Panc1 (cell line): ENCODE data around the gene RPRD1A.

Experiments
- POLR2AphosphoS5 ChIP-seq: IDR thresholded peaks from 2 replicates; pipeline ENCODE4 v1.6.1; 2012; ENCODE audit warnings: mild to moderate bottlenecking, low read depth, low read length, moderate library complexity
- TCF7L2 ChIP-seq: IDR thresholded peaks from 2 replicates; pipeline ENCODE4 v1.6.1; 2011; ENCODE audit warnings: mild to moderate bottlenecking, low read depth, low read length, inconsistent platforms
- TF ChIP-seq, protein P1 (sequence below): fragments of 450-650 bp; IDR thresholded peaks from 2 replicates; pipeline ENCODE4 v1.5.1; 2017; ENCODE audit warnings: mild to moderate bottlenecking
- TF ChIP-seq, protein P2 (sequence below), 2 experiments: IDR thresholded peaks; 2 replicates each; pipeline ENCODE4 v1.6.1; 2011 to 2012; ENCODE audit warnings: low read depth in 2 of 2, control low read depth in 1 of 2, low read length in 1 of 2, mild to moderate bottlenecking in 1 of 2, moderate library complexity in 1 of 2; ENCODE audit not compliant: insufficient read depth in 1 of 2

DNA sequence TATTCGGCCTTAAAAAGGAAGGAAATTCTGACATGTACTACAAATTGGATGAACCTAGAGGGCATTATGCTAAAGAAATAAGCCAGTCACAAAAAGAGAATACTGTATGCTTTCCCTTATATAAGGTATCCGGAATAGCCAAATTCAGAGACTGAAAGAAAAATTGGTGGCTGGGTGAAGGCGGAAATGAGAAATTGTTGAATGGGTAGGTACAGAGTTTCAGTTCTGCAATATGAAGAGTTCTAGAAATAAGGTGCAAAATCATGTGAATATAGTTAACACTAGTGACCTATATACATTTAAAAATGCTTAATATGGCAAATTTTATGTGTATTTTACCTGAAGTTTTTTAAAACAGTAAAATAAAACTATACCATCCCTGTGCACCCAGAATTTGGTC is 51.7 kb downstream of the RPRD1A start:
- TF ChIP-seq, protein P1, sequence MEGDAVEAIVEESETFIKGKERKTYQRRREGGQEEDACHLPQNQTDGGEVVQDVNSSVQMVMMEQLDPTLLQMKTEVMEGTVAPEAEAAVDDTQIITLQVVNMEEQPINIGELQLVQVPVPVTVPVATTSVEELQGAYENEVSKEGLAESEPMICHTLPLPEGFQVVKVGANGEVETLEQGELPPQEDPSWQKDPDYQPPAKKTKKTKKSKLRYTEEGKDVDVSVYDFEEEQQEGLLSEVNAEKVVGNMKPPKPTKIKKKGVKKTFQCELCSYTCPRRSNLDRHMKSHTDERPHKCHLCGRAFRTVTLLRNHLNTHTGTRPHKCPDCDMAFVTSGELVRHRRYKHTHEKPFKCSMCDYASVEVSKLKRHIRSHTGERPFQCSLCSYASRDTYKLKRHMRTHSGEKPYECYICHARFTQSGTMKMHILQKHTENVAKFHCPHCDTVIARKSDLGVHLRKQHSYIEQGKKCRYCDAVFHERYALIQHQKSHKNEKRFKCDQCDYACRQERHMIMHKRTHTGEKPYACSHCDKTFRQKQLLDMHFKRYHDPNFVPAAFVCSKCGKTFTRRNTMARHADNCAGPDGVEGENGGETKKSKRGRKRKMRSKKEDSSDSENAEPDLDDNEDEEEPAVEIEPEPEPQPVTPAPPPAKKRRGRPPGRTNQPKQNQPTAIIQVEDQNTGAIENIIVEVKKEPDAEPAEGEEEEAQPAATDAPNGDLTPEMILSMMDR: no peak
- TF ChIP-seq POLR2AphosphoS5: no peak
- TF ChIP-seq, protein P2, sequence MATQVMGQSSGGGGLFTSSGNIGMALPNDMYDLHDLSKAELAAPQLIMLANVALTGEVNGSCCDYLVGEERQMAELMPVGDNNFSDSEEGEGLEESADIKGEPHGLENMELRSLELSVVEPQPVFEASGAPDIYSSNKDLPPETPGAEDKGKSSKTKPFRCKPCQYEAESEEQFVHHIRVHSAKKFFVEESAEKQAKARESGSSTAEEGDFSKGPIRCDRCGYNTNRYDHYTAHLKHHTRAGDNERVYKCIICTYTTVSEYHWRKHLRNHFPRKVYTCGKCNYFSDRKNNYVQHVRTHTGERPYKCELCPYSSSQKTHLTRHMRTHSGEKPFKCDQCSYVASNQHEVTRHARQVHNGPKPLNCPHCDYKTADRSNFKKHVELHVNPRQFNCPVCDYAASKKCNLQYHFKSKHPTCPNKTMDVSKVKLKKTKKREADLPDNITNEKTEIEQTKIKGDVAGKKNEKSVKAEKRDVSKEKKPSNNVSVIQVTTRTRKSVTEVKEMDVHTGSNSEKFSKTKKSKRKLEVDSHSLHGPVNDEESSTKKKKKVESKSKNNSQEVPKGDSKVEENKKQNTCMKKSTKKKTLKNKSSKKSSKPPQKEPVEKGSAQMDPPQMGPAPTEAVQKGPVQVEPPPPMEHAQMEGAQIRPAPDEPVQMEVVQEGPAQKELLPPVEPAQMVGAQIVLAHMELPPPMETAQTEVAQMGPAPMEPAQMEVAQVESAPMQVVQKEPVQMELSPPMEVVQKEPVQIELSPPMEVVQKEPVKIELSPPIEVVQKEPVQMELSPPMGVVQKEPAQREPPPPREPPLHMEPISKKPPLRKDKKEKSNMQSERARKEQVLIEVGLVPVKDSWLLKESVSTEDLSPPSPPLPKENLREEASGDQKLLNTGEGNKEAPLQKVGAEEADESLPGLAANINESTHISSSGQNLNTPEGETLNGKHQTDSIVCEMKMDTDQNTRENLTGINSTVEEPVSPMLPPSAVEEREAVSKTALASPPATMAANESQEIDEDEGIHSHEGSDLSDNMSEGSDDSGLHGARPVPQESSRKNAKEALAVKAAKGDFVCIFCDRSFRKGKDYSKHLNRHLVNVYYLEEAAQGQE (IDR thresholded peaks at IDR 0.05; ENCODE audit: insufficient read depth in 1 of 2, low read depth in 2 of 2, low read length in 1 of 2): no peak
- no peak for TF ChIP-seq TCF7L2
